GM19239 (cell line): ENCODE results near the gene SLC9A7.

Experiments
- DNase-seq: peaks from one replicate; pipeline ENCODE4 v3.0.0; 2011; ENCODE audit warnings: low spot score; ENCODE audit not compliant: insufficient read length
- FAIRE-seq: peaks from 2 replicates; lab custom pipeline; 2011; peaks lifted over from hg19 to GRCh38; lab: Jason Lieb, UNC

The SLC9A7 gene

GRCh38 chrX:46577221-46578005 lies 181.5 kb downstream of the SLC9A7 start:
- FAIRE-seq (no peak), DNase-seq (no peak)

- DNase-seq (no peak), FAIRE-seq (no peak)
Observed at GRCh38 chrX:46576458-46576857, 182.5 kb downstream of the SLC9A7 start.

DNA sequence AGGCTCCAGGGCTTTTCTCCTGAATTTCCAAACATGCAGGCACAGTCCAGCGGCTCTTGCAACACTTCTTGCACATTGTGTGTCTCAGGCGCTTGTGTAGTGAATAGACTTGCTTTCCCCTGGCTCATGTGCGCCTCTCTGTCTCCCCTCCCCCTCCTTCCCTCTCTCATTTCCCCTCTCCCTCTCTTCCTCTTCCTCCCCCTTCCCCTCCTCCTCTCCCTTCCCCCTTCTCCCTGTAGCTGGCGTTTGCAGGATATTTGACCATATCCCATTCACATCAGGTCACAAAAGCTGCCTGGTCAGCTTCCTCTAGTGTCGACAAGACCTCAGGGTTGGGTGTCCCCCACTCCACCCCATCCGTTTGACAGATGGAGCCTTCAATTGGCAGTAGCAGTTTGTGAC lies 182.9 kb downstream of the SLC9A7 start:
- FAIRE-seq (peak; percentile 66), DNase-seq (no peak)

- FAIRE-seq, result no peak
- no peak for DNase-seq
Observed at GRCh38 chrX:46575586-46575985, 183.3 kb downstream of the SLC9A7 start.

DNA sequence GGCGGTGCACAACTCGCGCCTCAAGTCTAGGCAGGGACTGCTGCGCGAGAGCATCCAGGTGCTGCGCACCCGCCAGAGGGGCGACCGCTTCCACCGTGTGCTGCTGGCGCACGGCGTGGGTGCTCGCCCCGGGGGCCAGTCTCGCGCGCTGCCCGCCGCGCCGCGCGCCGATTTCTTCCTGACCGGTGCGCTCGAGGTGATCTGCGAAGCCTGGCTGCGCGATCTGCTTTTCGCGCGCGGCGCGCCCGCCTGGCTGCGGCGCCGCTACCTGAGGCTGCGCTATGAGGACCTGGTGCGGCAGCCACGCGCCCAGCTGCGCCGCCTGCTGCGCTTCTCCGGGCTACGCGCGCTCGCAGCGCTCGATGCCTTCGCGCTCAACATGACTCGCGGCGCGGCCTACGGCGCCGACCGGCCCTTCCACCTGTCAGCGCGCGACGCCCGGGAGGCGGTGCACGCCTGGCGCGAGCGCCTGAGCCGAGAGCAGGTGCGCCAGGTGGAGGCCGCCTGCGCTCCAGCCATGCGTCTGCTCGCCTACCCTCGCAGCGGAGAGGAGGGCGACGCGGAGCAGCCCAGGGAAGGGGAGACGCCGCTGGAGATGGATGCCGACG lies 184.0 kb downstream of the SLC9A7 start:
- FAIRE-seq (no peak), DNase-seq (no peak)

GRCh38 chrX:46573892-46574773 lies 184.8 kb downstream of the SLC9A7 start:
- DNase-seq (no peak), FAIRE-seq (peak; percentile 69)

DNA sequence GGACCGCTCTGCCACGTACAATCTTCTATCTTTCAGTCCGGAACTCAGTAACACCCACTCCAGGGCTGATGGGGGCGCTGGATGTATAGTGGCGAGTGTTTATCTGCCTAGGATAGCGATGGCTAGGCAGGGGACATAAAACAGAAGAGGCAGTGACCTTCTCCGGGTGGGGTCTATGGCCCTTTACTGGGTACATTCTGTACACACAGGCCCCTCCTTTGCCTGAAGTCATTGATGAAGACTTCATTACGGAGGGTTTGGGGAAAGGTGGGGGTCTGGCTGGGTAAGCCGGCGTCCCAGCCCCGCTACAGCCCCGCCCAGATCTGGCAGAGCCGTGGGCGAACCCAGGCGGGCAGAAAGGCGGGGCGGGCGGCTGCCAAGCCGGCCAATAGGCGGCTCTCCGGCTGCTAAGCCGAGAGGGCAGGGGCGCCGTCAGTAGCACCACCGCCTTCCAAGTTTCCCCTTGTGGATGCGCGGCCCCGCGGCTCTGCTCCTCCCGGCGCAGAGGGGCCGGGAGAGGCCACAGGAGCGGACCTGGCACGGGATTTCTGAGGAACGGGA lies 185.5 kb downstream of the SLC9A7 start, which contains the start of gene CHST7:
TSS of gene CHST7 (plus strand) at position 435 of the 561 bp plus-strand sequence. CDS start 167 bp downstream, outside the sequence.
- FAIRE-seq (no peak), DNase-seq (no peak)

- no peak for DNase-seq
- peak; percentile 97 for FAIRE-seq
Observed at GRCh38 chrX:46572340-46572936, 186.5 kb downstream of the SLC9A7 start.

DNA sequence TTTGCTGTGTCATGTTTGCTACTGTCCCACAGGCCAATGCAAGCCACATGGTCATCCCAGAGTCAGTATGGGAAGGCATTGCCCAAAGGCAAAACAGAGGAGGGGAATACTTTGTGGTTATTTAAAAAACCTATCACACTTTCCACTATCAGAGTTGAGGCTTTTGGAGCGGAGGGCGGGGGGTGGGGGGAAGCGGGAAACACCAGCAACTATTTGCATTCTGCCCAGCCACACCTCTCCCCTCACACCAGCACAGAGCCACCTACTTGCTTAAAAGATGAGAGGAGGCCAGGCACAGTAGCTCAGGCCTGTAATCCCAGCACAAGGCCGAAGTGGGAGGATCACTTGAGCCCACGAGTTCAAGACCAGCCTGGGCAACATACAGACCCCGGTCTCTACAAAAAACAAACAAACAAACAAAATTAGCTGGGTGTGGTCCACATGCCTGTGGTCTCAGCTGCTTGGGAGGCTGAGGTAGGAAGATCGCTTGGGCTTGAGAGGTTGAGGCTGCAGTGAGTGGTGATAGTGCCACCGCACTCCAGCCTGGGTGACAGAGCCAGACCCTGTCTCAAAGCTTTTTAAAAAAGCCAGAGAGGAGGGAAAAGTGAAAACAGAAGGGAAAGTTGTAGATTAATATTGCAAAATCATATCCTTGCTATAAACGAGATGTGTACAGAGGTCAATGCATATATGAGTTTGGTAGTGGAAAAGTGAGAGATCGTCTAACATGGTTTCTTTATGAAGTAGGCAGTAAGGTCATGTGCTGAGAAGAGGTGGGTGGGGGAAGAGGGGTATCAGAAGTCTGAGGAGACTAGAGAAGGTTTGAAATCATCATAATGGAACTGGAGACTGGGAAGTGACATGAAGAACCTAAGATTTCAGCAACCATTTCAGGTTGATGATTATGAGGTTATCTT lies 187.2 kb downstream of the SLC9A7 start:
- DNase-seq, result no peak
- FAIRE-seq, result peak; percentile 91

- DNase-seq (no peak), FAIRE-seq (no peak)
Observed at GRCh38 chrX:46569621-46570020, 189.3 kb downstream of the SLC9A7 start.

- DNase-seq (no peak), FAIRE-seq (no peak)
Observed at GRCh38 chrX:46567388-46567787, 191.5 kb downstream of the SLC9A7 start.

DNA sequence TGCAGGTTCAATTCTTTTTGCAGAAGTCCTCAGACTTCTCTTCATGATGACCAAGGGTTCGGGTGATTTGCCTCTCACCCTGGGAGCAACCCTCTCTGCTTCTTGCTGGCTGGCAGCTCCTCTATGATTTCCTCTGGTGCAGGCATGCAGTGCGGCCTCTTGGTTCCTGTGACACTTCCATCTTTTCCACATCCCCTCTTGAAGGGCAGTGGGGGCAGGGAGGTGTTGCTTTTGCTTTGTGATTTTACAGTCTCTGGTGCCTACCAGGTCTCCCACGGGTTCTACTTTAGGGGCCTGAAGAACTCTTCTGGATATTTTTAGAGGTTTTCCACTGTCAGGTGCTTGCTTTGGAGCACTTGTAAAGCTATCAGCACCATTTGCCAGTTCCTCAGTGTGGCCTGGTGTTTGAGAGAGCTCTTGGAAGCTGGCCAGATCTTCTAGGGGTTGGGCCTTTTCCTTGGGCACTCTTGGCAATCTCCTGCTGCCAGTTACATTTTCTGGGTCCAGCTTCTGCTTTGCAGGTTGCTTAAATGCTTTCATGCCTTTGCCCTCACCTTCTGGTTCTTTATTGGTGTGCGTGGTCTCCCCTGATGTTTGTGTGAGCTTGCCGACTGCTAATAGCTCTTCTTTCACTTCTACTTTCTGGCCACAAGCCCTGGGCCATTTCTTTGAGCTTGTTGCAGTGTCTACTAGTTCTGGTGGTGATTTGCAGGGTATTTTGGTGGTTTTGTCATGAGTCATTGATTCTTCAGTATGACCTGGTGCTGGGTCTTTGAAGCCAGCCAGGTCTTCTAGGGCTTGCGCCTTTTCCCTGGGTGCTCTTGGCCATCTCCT lies 196.9 kb downstream of the SLC9A7 start:
- peak; percentile 100 for FAIRE-seq
- peak; percentile 50 for DNase-seq

GRCh38 chrX:46559062-46559461 lies 199.9 kb downstream of the SLC9A7 start:
- no peak for FAIRE-seq
- DNase-seq, result no peak

- DNase-seq (no peak), FAIRE-seq (no peak)
Observed at GRCh38 chrX:46554942-46555341, 204.0 kb downstream of the SLC9A7 start.

DNA sequence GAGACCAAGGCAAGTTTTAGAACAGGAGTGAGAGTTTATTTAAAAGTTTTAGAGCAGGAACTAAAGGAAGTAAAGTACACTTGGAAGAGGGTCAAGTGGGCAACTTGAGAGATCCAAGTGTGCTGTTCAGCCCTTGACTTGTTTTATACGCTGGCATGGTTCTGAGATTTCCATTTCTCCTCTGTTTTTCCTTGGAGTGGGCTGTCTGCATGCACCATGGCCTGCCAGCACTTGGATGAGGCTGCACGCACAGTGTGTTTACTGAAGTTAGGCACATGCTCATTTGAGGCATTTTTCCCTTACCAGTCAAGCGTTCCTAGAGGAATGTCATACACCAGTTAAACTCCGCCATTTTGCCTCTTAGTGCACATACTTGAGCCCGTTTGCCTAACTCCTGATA lies 205.0 kb downstream of the SLC9A7 start:
- FAIRE-seq (no peak), DNase-seq (no peak)

DNA sequence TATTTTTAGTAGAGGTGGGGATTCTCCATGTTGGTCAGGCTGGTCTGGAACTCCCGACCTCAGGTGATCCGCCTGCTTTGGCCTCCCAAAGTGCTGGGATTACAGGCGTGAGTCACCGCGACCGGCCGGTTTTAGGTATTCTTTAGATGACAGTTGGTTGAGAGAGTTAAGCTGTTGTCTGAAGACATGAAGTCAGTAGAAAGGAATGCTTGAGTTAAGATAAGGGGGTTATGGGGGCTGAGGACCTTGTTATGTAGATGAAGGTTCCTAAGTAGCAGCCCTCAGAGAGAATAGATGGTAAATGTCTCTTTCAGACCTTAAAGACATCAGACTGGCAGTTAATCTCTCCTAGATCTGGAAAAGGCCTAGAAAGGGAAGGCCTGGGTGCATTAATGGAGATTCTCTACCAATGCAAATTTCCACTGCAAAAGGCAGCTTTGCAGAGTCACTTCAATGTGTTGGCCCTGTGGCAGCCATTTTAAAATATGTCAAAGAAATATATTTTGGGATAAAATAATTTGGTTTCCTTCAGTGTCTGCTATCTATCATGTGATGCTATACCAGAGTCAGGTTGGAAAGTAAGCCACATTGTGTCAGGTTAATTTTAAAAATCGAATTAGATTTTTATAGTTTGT lies 207.3 kb downstream of the SLC9A7 start:
- DNase-seq (no peak), FAIRE-seq (no peak)

GRCh38 chrX:46549914-46550313 lies 209.0 kb downstream of the SLC9A7 start:
- no peak for FAIRE-seq
- DNase-seq, result no peak
